CD4-positive, alpha-beta T cell (primary cell): Measurements from ENCODE around the gene XPC. TPM values are rescaled to one million over a fixed set of nuclear protein-coding genes. Genes with fewer than 3 reads are reported as not detected.
A peak's percentile ranks its signal among the peaks of the same experiment; 100 is the strongest.

ENCODE experiments used
- ATAC-seq: fragments of 200-7000 bp; cut with Tn5 transposase; one replicate; pipeline ENCODE4 v1.10.0; 2022; ENCODE audit warnings: mild to moderate bottlenecking; ENCODE audit not compliant: poor library complexity
- CTCF ChIA-PET: fragments of 350-600 bp; sonication (Branson Sonifier 250); formaldehyde crosslinking; loops from one replicate; lab custom pipeline; 2021; ENCODE audit warnings: antibody characterized with exemption, inconsistent platforms; lab: Charles Lee
- POLR2A ChIA-PET: fragments of 350-600 bp; sonication (Branson Sonifier 250); formaldehyde crosslinking; loops from one replicate; lab custom pipeline; 2021; ENCODE audit warnings: antibody characterized with exemption, inconsistent platforms; lab: Charles Lee
- DNase-seq, 14 experiments: peaks; one replicate each; pipeline ENCODE4 v3.0.0-alpha.2; 2013 to 2020; ENCODE audit warnings: mixed read lengths in 2 of 14
- H3K27ac ChIP-seq, 2 donors: one replicate each; pipeline versions ENCODE4 v1.5.1 to v1.7.0; 2013; ENCODE audit warnings: low read length in 2 of 2, low read depth in 1 of 2, mild to moderate bottlenecking in 1 of 2
- H3K27me3 ChIP-seq, 2 experiments: 1 replicate in 1 of 2; 2 replicates in 1 of 2; pipeline versions ENCODE4 v1.6.1 to v1.7.0; 2013; ENCODE audit warnings: low read length in 2 of 2, control low read depth in 1 of 2, mild to moderate bottlenecking in 1 of 2, moderate library complexity in 1 of 2; ENCODE audit not compliant: insufficient read depth in 2 of 2, control insufficient read depth in 1 of 2
- H3K36me3 ChIP-seq: one replicate; pipeline ENCODE4 v1.6.1; 2013; ENCODE audit warnings: low read length, control low read depth; ENCODE audit not compliant: insufficient read depth
- H3K4me1 ChIP-seq: one replicate; pipeline ENCODE4 v1.6.1; 2013; ENCODE audit warnings: low read length, control low read depth; ENCODE audit not compliant: insufficient read depth
- H3K4me3 ChIP-seq: one replicate; pipeline ENCODE4 v1.5.1; 2013; ENCODE audit warnings: mild to moderate bottlenecking, low read length, moderate library complexity
- H3K9me3 ChIP-seq, 2 experiments: 1 replicate in 1 of 2; 2 replicates in 1 of 2; pipeline versions ENCODE4 v1.6.1 to v1.7.0; 2013; ENCODE audit warnings: low read length in 2 of 2, mild to moderate bottlenecking in 2 of 2, control low read depth in 1 of 2, moderate library complexity in 1 of 2; ENCODE audit not compliant: control insufficient read depth in 1 of 2, insufficient read depth in 1 of 2
- H3K27ac Mint-ChIP-seq: one replicate; pipeline ENCODE4 v1.8.0; 2020; ENCODE audit warnings: mixed read lengths
- H3K27me3 Mint-ChIP-seq: one replicate; pipeline ENCODE4 v1.8.0; 2021; ENCODE audit warnings: mixed read lengths
- H3K36me3 Mint-ChIP-seq: one replicate; pipeline ENCODE4 v1.8.0; 2021; ENCODE audit warnings: low read depth, mixed read lengths
- H3K4me1 Mint-ChIP-seq: one replicate; pipeline ENCODE4 v1.8.0; 2021; ENCODE audit warnings: low read depth, mixed read lengths
- H3K4me3 Mint-ChIP-seq: one replicate; pipeline ENCODE4 v1.8.0; 2020; ENCODE audit warnings: mild to moderate bottlenecking, mixed read lengths
- H3K9me3 Mint-ChIP-seq: one replicate; pipeline ENCODE4 v1.8.0; 2020; ENCODE audit warnings: mixed read lengths
- intact Hi-C, 2 experiments: fragments of 100-400 bp; cut with DNase I in 1 of 2; cut with micrococcal nuclease in 1 of 2; formaldehyde crosslinking; loops; one replicate each; pipeline versions ENCODE4 v1.15.1 to v1.9.0; 2023 to 2025; cut with DNase I, micrococcal nuclease
- total RNA-seq, 174 experiments: library from RNA in 2 of 174; stranded (reverse) in 2 of 174; gene quantifications; one replicate each; pipeline ENCODE4 v1.2.3 and lab custom pipeline; 2021 to 2026
- TF ChIP-seq, protein P1 (sequence below): fragments of 200-600 bp; IDR thresholded peaks from one replicate; pipeline ENCODE4 v1.8.0; 2022; ENCODE audit warnings: antibody characterized with exemption, mild to moderate bottlenecking

The XPC gene
- total RNA-seq, 2 experiments from 2014 or later: 59.2 to 65.1 TPM

DNA sequence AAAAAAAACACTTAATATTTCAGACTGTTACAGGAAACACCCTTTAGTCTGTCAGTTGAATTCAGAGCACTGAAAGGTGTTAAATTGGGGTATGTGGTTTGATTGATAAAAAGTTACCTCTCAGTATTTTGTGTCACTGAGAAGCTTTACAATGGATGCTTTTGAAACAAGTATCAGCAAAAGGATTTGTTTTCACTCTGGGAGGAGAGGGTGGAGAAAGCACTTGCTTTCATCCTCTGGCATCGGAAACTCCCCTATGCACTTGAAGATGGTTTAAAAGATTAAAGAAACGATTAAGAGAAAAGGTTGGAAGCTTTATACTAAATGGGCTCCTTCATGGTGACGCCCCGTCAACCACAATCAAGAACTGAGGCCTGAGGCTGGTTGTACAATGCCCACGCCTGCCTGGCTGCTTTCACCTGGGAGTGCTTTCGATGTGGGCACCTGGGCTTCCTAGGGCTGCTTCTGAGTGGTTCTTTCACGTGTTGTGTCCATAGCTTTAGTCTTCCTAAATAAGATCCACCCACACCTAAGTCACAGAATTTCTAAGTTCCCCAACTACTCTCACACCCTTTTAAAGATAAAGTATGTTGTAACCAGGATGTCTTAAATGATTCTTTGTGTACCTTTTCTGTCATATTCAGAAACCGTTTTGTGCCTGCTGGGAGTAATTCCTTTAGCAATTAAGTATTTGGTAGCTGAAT is 35.7 kb downstream of the XPC start:
- peak; percentile 59 for ATAC-seq

DNA sequence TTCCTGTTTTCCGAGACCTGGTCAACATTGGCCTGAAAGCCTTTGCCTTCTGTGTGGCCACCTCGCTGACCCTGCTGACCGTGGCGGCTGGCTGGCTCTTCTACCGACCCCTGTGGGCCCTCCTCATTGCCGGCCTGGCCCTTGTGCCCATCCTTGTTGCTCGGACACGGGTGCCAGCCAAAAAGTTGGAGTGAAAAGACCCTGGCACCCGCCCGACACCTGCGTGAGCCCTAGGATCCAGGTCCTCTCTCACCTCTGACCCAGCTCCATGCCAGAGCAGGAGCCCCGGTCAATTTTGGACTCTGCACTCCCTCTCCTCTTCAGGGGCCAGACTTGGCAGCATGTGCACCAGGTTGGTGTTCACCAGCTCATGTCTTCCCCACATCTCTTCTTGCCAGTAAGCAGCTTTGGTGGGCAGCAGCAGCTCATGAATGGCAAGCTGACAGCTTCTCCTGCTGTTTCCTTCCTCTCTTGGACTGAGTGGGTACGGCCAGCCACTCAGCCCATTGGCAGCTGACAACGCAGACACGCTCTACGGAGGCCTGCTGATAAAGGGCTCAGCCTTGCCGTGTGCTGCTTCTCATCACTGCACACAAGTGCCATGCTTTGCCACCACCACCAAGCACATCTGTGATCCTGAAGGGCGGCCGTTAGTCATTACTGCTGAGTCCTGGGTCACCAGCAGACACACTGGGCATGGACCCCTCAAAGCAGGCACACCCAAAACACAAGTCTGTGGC is 36.6 kb downstream of the XPC start:
- Mint-ChIP-seq H3K27me3 (no peaks in the 10 kb centered on the region), H3K27ac (peak overlapping the region; percentile 96), H3K36me3 (peaks cover 70% of the 10 kb centered on the region), H3K4me3 (no peak overlapping the region), H3K4me1 (peaks cover 62% of the 10 kb centered on the region), H3K9me3 (no peaks in the 10 kb centered on the region)
- Histone ChIP-seq H3K27ac (peak overlapping the region; percentile 90 to 98), H3K4me3 (no peak overlapping the region), H3K4me1 (peaks cover 66% of the 10 kb centered on the region), H3K9me3 (no peaks in the 10 kb centered on the region), H3K27me3 (no peaks in the 10 kb centered on the region), H3K36me3 (peaks cover 63% of the 10 kb centered on the region)
- DNase-seq: peak in 4 of 14 experiments; percentile 18 to 50 (median 31)
- TF ChIP-seq, protein P1, sequence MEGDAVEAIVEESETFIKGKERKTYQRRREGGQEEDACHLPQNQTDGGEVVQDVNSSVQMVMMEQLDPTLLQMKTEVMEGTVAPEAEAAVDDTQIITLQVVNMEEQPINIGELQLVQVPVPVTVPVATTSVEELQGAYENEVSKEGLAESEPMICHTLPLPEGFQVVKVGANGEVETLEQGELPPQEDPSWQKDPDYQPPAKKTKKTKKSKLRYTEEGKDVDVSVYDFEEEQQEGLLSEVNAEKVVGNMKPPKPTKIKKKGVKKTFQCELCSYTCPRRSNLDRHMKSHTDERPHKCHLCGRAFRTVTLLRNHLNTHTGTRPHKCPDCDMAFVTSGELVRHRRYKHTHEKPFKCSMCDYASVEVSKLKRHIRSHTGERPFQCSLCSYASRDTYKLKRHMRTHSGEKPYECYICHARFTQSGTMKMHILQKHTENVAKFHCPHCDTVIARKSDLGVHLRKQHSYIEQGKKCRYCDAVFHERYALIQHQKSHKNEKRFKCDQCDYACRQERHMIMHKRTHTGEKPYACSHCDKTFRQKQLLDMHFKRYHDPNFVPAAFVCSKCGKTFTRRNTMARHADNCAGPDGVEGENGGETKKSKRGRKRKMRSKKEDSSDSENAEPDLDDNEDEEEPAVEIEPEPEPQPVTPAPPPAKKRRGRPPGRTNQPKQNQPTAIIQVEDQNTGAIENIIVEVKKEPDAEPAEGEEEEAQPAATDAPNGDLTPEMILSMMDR: no peak
- ChIA-PET POLR2A (interaction anchor here (1.2 to 8.7 kb wide), 9 partner anchors 8 to 510 kb away, joined by 3 to 106 read pairs (median 4); partner anchors contain the start of genes CCDC174, CHCHD4, LSM3 and TMEM43), CTCF (interaction anchor here (0.7 to 5.9 kb wide), 5 partner anchors 14 to 245 kb away, joined by 3 to 44 read pairs (median 4); partner anchors contain the start of genes CHCHD4, LSM3, TMEM43 and XPC)
- no peak for ATAC-seq
- intact Hi-C loops: loop anchor here (1.0 to 10.0 kb wide), 4 partner anchors 13 to 953 kb away; partner anchors contain the start of genes CHCHD4 (in 1 of the 2), RBSN (in 1 of the 2) and TMEM43 (in 1 of the 2)

More for the DNA sequence above, 35.7 kb downstream of the XPC start:
- Mint-ChIP-seq H3K4me3 (peak overlapping the region; percentile 44), H3K36me3 (peaks cover 74% of the 10 kb centered on the region), H3K9me3 (no peaks in the 10 kb centered on the region), H3K27ac (peak overlapping the region; percentile 96), H3K27me3 (no peaks in the 10 kb centered on the region), H3K4me1 (peaks cover 62% of the 10 kb centered on the region)
- intact Hi-C loops: loop anchor here (1.0 to 10.0 kb wide), 3 partner anchors 17 to 952 kb away; partner anchors contain the start of genes CHCHD4 (in 1 of the 2), RBSN (in 1 of the 2) and TMEM43 (in 1 of the 2)
- H3K27ac ChIP-seq: peak overlapping the region; percentile 90 to 98
- CTCF ChIA-PET: interaction anchor here (0.9 to 5.9 kb wide), 6 partner anchors 14 to 246 kb away, joined by 3 to 44 read pairs (median 4); partner anchors contain the start of genes CHCHD4, LSM3, TMEM43 and XPC
- TF ChIP-seq, protein P1: no peak
- peak in 13 of 14 experiments; percentile 35 to 92 (median 63) for DNase-seq
- POLR2A ChIA-PET: interaction anchor here (0.6 to 8.7 kb wide), 12 partner anchors 9 to 509 kb away, joined by 3 to 106 read pairs (median 4); partner anchors contain the start of genes CCDC174, CHCHD4, LSM3 and TMEM43
- H3K27me3 ChIP-seq: no peaks in the 10 kb centered on the region
- peak overlapping the region; percentile 2 for H3K4me3 ChIP-seq
- H3K4me1 ChIP-seq: peaks cover 67% of the 10 kb centered on the region
- no peaks in the 10 kb centered on the region for H3K9me3 ChIP-seq
- H3K36me3 ChIP-seq: peaks cover 63% of the 10 kb centered on the region

DNA sequence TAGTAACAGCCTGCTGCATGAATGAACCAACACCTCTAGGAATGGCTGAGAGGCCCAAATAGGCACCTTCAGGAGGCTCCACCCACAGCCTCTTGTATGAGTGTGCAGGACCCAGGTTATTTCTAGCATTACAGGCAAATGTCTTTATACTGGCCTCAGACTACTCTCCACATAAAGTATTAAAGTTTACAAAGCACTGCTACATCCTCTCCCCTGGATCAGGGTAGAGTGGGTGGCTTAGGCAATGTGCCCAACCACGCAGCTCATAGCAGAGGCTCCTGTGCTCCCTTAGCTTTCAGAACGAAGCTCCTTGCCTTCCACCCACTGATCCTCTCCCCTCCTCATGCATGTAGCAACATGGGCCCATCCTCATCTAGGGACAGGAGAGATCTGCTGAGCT is 37.3 kb downstream of the XPC start:
- Histone ChIP-seq H3K27ac (peak overlapping the region; percentile 90 to 98), H3K9me3 (no peaks in the 10 kb centered on the region), H3K4me3 (no peak overlapping the region), H3K4me1 (peaks cover 60% of the 10 kb centered on the region), H3K27me3 (no peaks in the 10 kb centered on the region), H3K36me3 (peaks cover 62% of the 10 kb centered on the region)
- ChIA-PET POLR2A (interaction anchor here (1.4 to 8.7 kb wide), 4 partner anchors 13 to 510 kb away, joined by 4 to 106 read pairs (median 46); partner anchors contain the start of genes CCDC174, CHCHD4, LSM3 and TMEM43), CTCF (interaction anchor here (0.7 kb wide), 1 partner anchor 34 kb away, joined by 3 read pairs; no protein-coding TSS in a partner anchor)
- no peak for ATAC-seq
- TF ChIP-seq, protein P1: no peak
- Mint-ChIP-seq H3K4me3 (no peak overlapping the region), H3K27ac (peak overlapping the region; percentile 96), H3K27me3 (no peaks in the 10 kb centered on the region), H3K36me3 (peaks cover 70% of the 10 kb centered on the region), H3K4me1 (peaks cover 59% of the 10 kb centered on the region), H3K9me3 (no peaks in the 10 kb centered on the region)
- intact Hi-C loops: loop anchor here in 1 of 2 experiments (1.0 to 10.0 kb wide), 2 partner anchors 13 to 954 kb away; partner anchors contain the start of gene RBSN
- DNase-seq: no peak
